GM12878 (cell line): Measurements from ENCODE around the gene ASPM. TPM values are rescaled to one million over a fixed set of nuclear protein-coding genes. Genes with fewer than 3 reads are reported as not detected.

Source experiments
- ATAC-seq: fragments of 200-7000 bp; cut with Tn5 transposase; 3 replicates; pipeline ENCODE4 v1.9.1; 2020; ENCODE audit warnings: mild to moderate bottlenecking, moderate library complexity
- BruUV-seq: library from RNA; stranded (reverse); fragments of 400-500 nt; replicated peaks from 2 replicates; lab custom pipeline; 2021; lab: Mats Ljungman, UMichigan
- CTCF ChIA-PET: fragments of 300-600 bp; sonication (Branson Sonifier 250); formaldehyde crosslinking; extraction: SDS; loops from one replicate; lab custom pipeline; 2021; ENCODE audit warnings: inconsistent platforms; lab: Yijun Ruan, JAX
- POLR2A ChIA-PET: fragments of 350-600 bp; formaldehyde crosslinking; extraction: SDS; loops from one replicate; lab custom pipeline; 2021; ENCODE audit warnings: inconsistent platforms; lab: Charles Lee
- RAD21 ChIA-PET: fragments of 300-600 bp; sonication (Branson Sonifier 250); formaldehyde crosslinking; loops from one replicate; lab custom pipeline; 2023; ENCODE audit warnings: antibody characterized with exemption; ENCODE audit not compliant: unreplicated experiment; lab: Charles Lee
- SMC1A ChIA-PET: fragments of 300-600 bp; sonication (Branson Sonifier 250); formaldehyde crosslinking; loops from one replicate; lab custom pipeline; 2023; ENCODE audit not compliant: unreplicated experiment, uncharacterized antibody; lab: Charles Lee
- DNase-seq: peaks from one replicate; pipeline ENCODE4 v3.0.0-alpha.2; 2011; ENCODE audit warnings: low read depth, low spot score
- FAIRE-seq: peaks from 3 replicates; lab custom pipeline; 2011; peaks lifted over from hg19 to GRCh38; lab: Jason Lieb, UNC
- H2AFZ ChIP-seq: 2 replicates; pipeline ENCODE4 v1.6.0; 2011; ENCODE audit warnings: low read depth, low read length, control low read depth; ENCODE audit not compliant: control insufficient read depth
- H3K27ac ChIP-seq: 2 replicates; pipeline ENCODE4 v1.5.1; 2011; ENCODE audit warnings: control low read depth; ENCODE audit not compliant: control insufficient read depth, insufficient read depth
- H3K27me3 ChIP-seq, 2 experiments: replicated peaks in 1 of 2; 2 replicates each; pipeline versions ENCODE4 v1.6.0 to v1.6.1; 2011; ENCODE audit warnings: low read length in 1 of 2; ENCODE audit not compliant: control insufficient read depth in 2 of 2, insufficient read depth in 2 of 2
- H3K36me3 ChIP-seq, 2 experiments: 2 replicates each; pipeline ENCODE4 v1.5.1; 2011; ENCODE audit warnings: low read length in 1 of 2; ENCODE audit not compliant: control insufficient read depth in 2 of 2, insufficient read depth in 2 of 2
- H3K4me1 ChIP-seq: 2 replicates; pipeline ENCODE4 v1.6.1; 2011; ENCODE audit warnings: mild to moderate bottlenecking, low read length, moderate library complexity, mixed read lengths; ENCODE audit not compliant: control insufficient read depth, insufficient read depth
- H3K4me2 ChIP-seq: 2 replicates; pipeline ENCODE4 v1.6.0; 2011; ENCODE audit warnings: control low read depth; ENCODE audit not compliant: control insufficient read depth, insufficient read depth
- H3K4me3 ChIP-seq: fragments of 200-600 bp; sonication (generic); 2 replicates; pipeline ENCODE4 v1.5.1; 2016
- H3K79me2 ChIP-seq: 2 replicates; pipeline ENCODE4 v1.6.0; 2011; ENCODE audit warnings: low read length; ENCODE audit not compliant: control insufficient read depth, insufficient read depth
- H3K9ac ChIP-seq: 2 replicates; pipeline ENCODE4 v1.8.0; 2011; ENCODE audit warnings: low read length, control low read depth, mixed read lengths; ENCODE audit not compliant: control insufficient read depth, insufficient read depth
- H3K9me3 ChIP-seq: replicated peaks from 3 replicates; pipeline ENCODE4 v1.5.1; 2011; ENCODE audit warnings: mild to moderate bottlenecking, low read length; ENCODE audit not compliant: control insufficient read depth, insufficient read depth
- H4K20me1 ChIP-seq: 2 replicates; pipeline ENCODE4 v1.6.0; 2011; ENCODE audit not compliant: control insufficient read depth, insufficient read depth
- ASH2L ChIP-seq: fragments of 300-600, 200-600 bp; sonication (generic); IDR thresholded peaks from 2 replicates; pipeline ENCODE4 v1.6.1; 2017; ENCODE audit warnings: low read depth, mild to moderate bottlenecking, borderline replicate concordance
- BCL11A ChIP-seq: IDR thresholded peaks from 2 replicates; pipeline ENCODE4 v1.6.1; 2011; ENCODE audit warnings: low read depth, low read length
- CBX5 ChIP-seq: sonication (generic); IDR thresholded peaks from 2 replicates; pipeline ENCODE4 v1.6.1; 2016; ENCODE audit warnings: low read depth, moderate library complexity, mild to moderate bottlenecking, inconsistent platforms
- CHD4 ChIP-seq: fragments of 200-600 bp; sonication (generic); IDR thresholded peaks from 2 replicates; pipeline ENCODE4 v1.6.1; 2016; ENCODE audit warnings: mild to moderate bottlenecking
- E2F8 ChIP-seq: fragments of 450-650 bp; IDR thresholded peaks from 2 replicates; pipeline ENCODE4 v1.6.1; 2018; ENCODE audit warnings: mild to moderate bottlenecking, low read depth, moderate library complexity; ENCODE audit not compliant: partially characterized antibody
- EED ChIP-seq: sonication (generic); IDR thresholded peaks from 2 replicates; pipeline ENCODE4 v1.6.1; 2016; ENCODE audit warnings: antibody characterized with exemption, low read depth
- ETV6 ChIP-seq, 2 experiments: fragments of 450-650 bp in 1 of 2; IDR thresholded peaks in 1 of 2; conservative IDR thresholded peaks in 1 of 2; 2 replicates each; pipeline ENCODE4 v1.6.1; 2014; ENCODE audit warnings: antibody characterized with exemption in 1 of 2, borderline replicate concordance in 1 of 2, low read depth in 1 of 2, mild to moderate bottlenecking in 1 of 2, moderate library complexity in 1 of 2
- FOXK2 ChIP-seq: fragments of 450-650 bp; IDR thresholded peaks from 2 replicates; pipeline ENCODE4 v1.6.1; 2017; ENCODE audit warnings: mild to moderate bottlenecking, moderate library complexity
- LARP7 ChIP-seq: fragments of 450-650 bp; IDR thresholded peaks from 2 replicates; pipeline ENCODE4 v1.6.1; 2017; ENCODE audit warnings: mild to moderate bottlenecking
- MTA2 ChIP-seq: fragments of 450-650 bp; IDR thresholded peaks from 2 replicates; pipeline ENCODE4 v1.6.1; 2016; ENCODE audit warnings: low read depth, mild to moderate bottlenecking, moderate library complexity
- MTA3 ChIP-seq: IDR thresholded peaks from 2 replicates; pipeline ENCODE4 v1.6.1; 2012; ENCODE audit warnings: low read length, inconsistent platforms, borderline replicate concordance
- SMAD5 ChIP-seq: IDR thresholded peaks from 2 replicates; pipeline ENCODE4 v1.6.1; 2016; ENCODE audit warnings: antibody characterized with exemption, low read depth
- SRF ChIP-seq, 2 experiments: IDR thresholded peaks; 2 replicates each; pipeline ENCODE4 v1.6.1; 2011; ENCODE audit warnings: low read depth in 2 of 2, low read length in 2 of 2, mild to moderate bottlenecking in 1 of 2, moderate library complexity in 1 of 2
- TCF7 ChIP-seq: IDR thresholded peaks from 2 replicates; pipeline ENCODE4 v1.6.1; 2014; ENCODE audit warnings: antibody characterized with exemption, borderline replicate concordance
- USF1 ChIP-seq: IDR thresholded peaks from 2 replicates; pipeline ENCODE4 v1.6.1; 2011; ENCODE audit warnings: borderline replicate concordance, low read depth, mild to moderate bottlenecking, moderate library complexity, mixed read lengths, low read length; ENCODE audit not compliant: insufficient read depth; ENCODE audit errors: extremely low read length
- ZNF217 ChIP-seq: fragments of 450-650 bp; IDR thresholded peaks from 2 replicates; pipeline ENCODE4 v1.6.1; 2017; ENCODE audit warnings: antibody characterized with exemption, mild to moderate bottlenecking
- ZNF24 ChIP-seq: fragments of 450-650 bp; IDR thresholded peaks from 2 replicates; pipeline ENCODE4 v1.6.1; 2017; ENCODE audit warnings: antibody characterized with exemption, mild to moderate bottlenecking
- WGBS: methylation state at CpG from one replicate; pipeline ENCODE4 v1.1.6; 2016; ENCODE audit warnings: low lambda C conversion rate; ENCODE audit not compliant: insufficient replicate concordance, insufficient coverage; ENCODE audit errors: missing lambda C conversion rate; 5-methylcytosine and 5-hydroxymethylcytosine counted together
- in situ Hi-C: fragments of 300-500 bp; cut with MboI; formaldehyde crosslinking; loops from 9 replicates; pipeline ENCODE4 v1.14.3; 2018; ENCODE audit warnings: mixed read lengths
- intact Hi-C: fragments of 100-400 bp; cut with micrococcal nuclease; formaldehyde crosslinking; loops from one replicate; pipeline ENCODE4 v1.14.2; 2022; ENCODE audit not compliant: unreplicated experiment
- polyA plus RNA-seq, 11 experiments: library from polyadenylated mRNA; depleted of rRNA in 4 of 11; unstranded in 6 of 11; stranded (reverse) in 5 of 11; fragments of >200 nt; fragmentation: Nextera tagmentation in 4 of 11; fragmentation: Illumina TruSeq in 1 of 11; extraction: Ambion mirVana in 4 of 11; extraction: Trizol in 1 of 11; gene quantifications; 1 replicate in 1 of 11; 2 replicates in 10 of 11; pipeline versions ENCODE4 v1.2.1 to v1.2.3, GENCODE V29; 2011 to 2016; ENCODE audit warnings: inconsistent platforms in 2 of 11, missing spikeins in 2 of 11, low read depth in 1 of 11
- total RNA-seq, 4 experiments: library from RNA; depleted of rRNA in 3 of 4; stranded (reverse); fragments of >200 nt in 3 of 4; fragmentation: Illumina TruSeq in 1 of 4; extraction: Trizol in 1 of 4; gene quantifications; 2 replicates each; pipeline versions ENCODE4 v1.2.1 to v1.2.3, GENCODE V29; 2013 to 2021
- TF ChIP-seq, protein P1 (sequence below): fragments of 450-650 bp; IDR thresholded peaks from 2 replicates; pipeline ENCODE4 v1.6.1; 2017; ENCODE audit warnings: mild to moderate bottlenecking

The ASPM gene
- total and polyA plus RNA-seq, 10 of the 15 experiments (the other 5 are each of a cell fraction or from before 2014, with no cell fraction given) = 16.2 to 54.9 (median 26.4) TPM

DNA sequence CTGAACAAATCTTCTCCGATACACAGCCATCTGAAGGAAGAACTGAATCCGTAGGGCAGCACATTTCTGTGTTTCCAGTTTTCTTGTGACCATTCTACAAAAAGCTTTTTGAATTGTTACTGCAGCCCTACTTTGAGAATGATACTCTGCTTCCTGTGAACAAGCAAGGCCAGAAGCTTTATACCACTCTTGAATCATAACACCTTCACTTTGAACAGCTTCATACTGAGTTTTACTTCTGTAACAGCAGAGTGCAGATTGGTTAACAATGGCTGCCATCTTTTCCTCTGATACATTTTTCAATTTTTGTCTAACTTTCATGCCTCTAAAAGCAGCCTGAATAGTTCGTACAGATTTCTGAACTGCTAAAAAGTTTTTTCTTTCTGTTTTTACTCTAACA lies 45.8 kb downstream of the ASPM start:
- no peak overlapping the region for H3K4me3 ChIP-seq
- H3K27me3 ChIP-seq = no peaks in the 10 kb centered on the region
- ATAC-seq (no peak), DNase-seq (no peak), FAIRE-seq (no peak)
- no peak overlapping the region for H3K27ac ChIP-seq
- BruUV-seq = TSS peak; percentile 7
- TF ChIP-seq ASH2L (no peak), EED (no peak), FOXK2 (no peak), CBX5 (no peak), CHD4 (no peak), TCF7 (no peak), ETV6 (conservative IDR thresholded peaks at IDR 0.05 in 1 of 2, IDR thresholded peaks at IDR 0.05 in 1 of 2; ENCODE audit: borderline replicate concordance in 1 of 2, low read depth in 1 of 2) (no peak), BCL11A (no peak), SRF (IDR thresholded peaks at IDR 0.05; ENCODE audit: low read depth in 2 of 2, low read length in 2 of 2) (no peak), ZNF24 (no peak), MTA2 (no peak), MTA3 (no peak), LARP7 (no peak), ZNF217 (no peak), E2F8 (no peak), SMAD5 (no peak), USF1 (no peak)
- TF ChIP-seq, protein P1, sequence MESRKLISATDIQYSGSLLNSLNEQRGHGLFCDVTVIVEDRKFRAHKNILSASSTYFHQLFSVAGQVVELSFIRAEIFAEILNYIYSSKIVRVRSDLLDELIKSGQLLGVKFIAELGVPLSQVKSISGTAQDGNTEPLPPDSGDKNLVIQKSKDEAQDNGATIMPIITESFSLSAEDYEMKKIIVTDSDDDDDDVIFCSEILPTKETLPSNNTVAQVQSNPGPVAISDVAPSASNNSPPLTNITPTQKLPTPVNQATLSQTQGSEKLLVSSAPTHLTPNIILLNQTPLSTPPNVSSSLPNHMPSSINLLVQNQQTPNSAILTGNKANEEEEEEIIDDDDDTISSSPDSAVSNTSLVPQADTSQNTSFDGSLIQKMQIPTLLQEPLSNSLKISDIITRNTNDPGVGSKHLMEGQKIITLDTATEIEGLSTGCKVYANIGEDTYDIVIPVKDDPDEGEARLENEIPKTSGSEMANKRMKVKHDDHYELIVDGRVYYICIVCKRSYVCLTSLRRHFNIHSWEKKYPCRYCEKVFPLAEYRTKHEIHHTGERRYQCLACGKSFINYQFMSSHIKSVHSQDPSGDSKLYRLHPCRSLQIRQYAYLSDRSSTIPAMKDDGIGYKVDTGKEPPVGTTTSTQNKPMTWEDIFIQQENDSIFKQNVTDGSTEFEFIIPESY = no peak
- intact Hi-C loops (no loop called here), in situ Hi-C loops (no loop called here)
- CTCF ChIA-PET = interaction anchor here (1.3 kb wide), 1 partner anchor 21 kb away, joined by 3 read pairs; no protein-coding TSS in a partner anchor
- POLR2A ChIA-PET = no interaction called here
- H4K20me1 ChIP-seq = no peaks in the 10 kb centered on the region
- peak overlapping the region; percentile 23; the same call in 1 of the 2 replicates for H2AFZ ChIP-seq
- SMC1A ChIA-PET = interaction anchor here (1.2 to 1.4 kb wide), 3 partner anchors 19 to 43 kb away, joined by 3 to 4 read pairs (median 3); no protein-coding TSS in a partner anchor
- no peak overlapping the region for H3K4me2 ChIP-seq
- 98% methylated on average over 3 of the region's 3 CpGs for WGBS
- RAD21 ChIA-PET = no interaction called here
- H3K4me1 ChIP-seq = no peaks in the 10 kb centered on the region
- H3K79me2 ChIP-seq = no peaks in the 10 kb centered on the region
- H3K9ac ChIP-seq = no peak overlapping the region
- no peaks in the 10 kb centered on the region for H3K9me3 ChIP-seq
- H3K36me3 ChIP-seq = peaks cover 1 to 9% of the 10 kb centered on the region in 2 experiments; a peak in 1 of 4 replicates
